GM13977 (cell line): ENCODE measurements around the gene RAB33A.

Experiments used
- DNase-seq: peaks from one replicate; pipeline ENCODE4 v3.0.0; 2012; ENCODE audit warnings: low spot score
- CTCF ChIP-seq: IDR thresholded peaks from 2 replicates; pipeline ENCODE4 v1.5.1; 2012; ENCODE audit warnings: mild to moderate bottlenecking, control low read depth; ENCODE audit not compliant: insufficient read depth; ENCODE audit errors: extremely low read depth, missing control alignments
- in situ Hi-C: fragments of 300-500 bp; cut with MboI; formaldehyde crosslinking; loops from one replicate; pipeline ENCODE4 v1.12.0; 2022; ENCODE audit warnings: low sequenced_read_pairs, low pct_unique_long_range_greater_than_20kb, mixed read lengths, inconsistent platforms; ENCODE audit not compliant: unreplicated experiment

The RAB33A gene

GRCh38 chrX:130139474-130140201, 32.1 kb upstream of the RAB33A start:
- TF ChIP-seq CTCF, result no peak
- in situ Hi-C loops, result no loop called here
- no peak for DNase-seq

- in situ Hi-C loops, result no loop called here
- peak; percentile 13 for TF ChIP-seq CTCF
- no peak for DNase-seq
Observed at GRCh38 chrX:130144509-130144908, 27.3 kb upstream of the RAB33A start.

GRCh38 chrX:130145123-130145522, 26.6 kb upstream of the RAB33A start:
- DNase-seq, result no peak
- in situ Hi-C loops, result no loop called here
- no peak for TF ChIP-seq CTCF

GRCh38 chrX:130147631-130148030, 24.1 kb upstream of the RAB33A start:
- in situ Hi-C loops, result no loop called here
- TF ChIP-seq CTCF, result no peak

GRCh38 chrX:130155564-130155963, 16.2 kb upstream of the RAB33A start:
- TF ChIP-seq CTCF, result no peak
- DNase-seq, result no peak
- in situ Hi-C loops, result no loop called here

More at GRCh38 chrX:130147631-130148030, 24.1 kb upstream of the RAB33A start:
- DNase-seq, result no peak

- no peak for TF ChIP-seq CTCF
- no peak for DNase-seq
- in situ Hi-C loops, result no loop called here
Observed at GRCh38 chrX:130158311-130158710, 13.5 kb upstream of the RAB33A start.
